GM19463 (cell line): ENCODE data around the gene ID4.

Experiments used
- ATAC-seq: cut with Tn5 transposase; IDR thresholded peaks from one replicate; pipeline ENCODE4 v1.9.1; 2021; ENCODE audit warnings: mild to moderate bottlenecking, moderate library complexity; ENCODE audit not compliant: unreplicated experiment

The ID4 gene

DNA sequence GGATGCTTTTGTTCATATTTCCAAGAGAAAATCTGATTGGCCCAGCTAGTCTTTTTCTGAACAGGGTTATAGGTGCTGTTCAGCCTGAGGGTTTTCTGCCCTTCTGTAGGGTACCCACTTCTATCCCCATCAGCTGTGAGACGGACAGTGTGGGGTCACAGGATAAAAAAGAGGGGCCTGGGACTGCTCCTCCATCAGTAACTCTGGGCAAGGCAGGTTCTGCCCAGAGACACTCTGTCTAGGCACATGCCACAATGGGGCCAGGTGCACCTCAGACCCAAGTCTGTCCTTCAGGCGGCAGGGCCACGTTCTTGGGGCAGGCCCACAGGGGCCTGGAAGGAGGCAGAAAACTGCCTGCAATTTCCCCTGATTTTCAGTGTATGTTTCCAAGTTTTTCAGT lies 20.0 kb downstream of the ID4 start:
- no peak for ATAC-seq

DNA sequence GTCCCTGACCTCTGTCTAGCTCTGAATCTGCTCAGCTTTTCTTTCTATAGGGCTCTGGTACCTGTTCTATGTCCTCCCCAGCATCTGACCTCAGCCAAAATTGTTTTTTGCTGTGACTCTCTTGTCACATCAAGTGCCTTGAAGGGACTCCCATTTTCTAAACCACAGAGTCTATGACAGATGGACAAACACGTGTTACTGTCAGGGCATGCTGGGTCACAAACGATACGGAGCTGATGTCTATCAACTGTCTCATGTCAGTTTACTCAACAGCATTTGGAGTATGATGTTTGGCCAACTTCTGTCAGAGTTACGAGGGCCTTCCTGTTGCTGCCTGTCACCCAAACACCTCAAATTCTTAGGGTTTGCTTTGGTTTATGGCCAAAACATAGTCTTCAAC lies 20.5 kb downstream of the ID4 start:
- no peak for ATAC-seq

DNA sequence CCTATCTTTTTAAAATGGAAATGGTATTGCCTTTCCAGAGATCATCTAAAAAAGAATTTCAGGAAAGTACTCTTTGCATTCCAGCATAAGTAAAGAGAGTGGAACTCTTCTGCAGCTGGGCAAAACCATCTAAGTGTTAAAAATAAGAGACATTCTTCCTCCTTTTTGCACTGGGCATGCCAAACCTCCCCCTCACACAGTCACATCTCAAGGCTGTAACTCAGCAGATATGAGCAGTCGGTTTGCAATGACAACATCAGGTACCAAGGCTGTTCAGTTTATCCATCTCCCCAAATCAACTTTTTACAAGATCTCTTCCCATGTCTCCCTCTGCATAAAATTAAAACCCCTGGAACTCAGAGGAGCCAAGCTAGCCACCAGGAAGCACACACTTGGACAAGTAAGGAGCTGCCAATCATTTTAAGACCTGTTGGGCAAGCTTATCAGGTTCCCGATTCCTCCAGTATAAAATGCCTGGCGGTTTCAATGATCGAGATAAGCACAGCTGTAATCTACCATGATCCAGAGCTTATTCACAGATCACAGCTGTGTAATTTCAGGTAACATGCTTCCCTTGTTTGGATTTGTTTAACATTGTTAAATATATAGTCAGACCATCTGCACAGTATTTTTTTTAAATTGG lies 23.2 kb downstream of the ID4 start:
- ATAC-seq: no peak

DNA sequence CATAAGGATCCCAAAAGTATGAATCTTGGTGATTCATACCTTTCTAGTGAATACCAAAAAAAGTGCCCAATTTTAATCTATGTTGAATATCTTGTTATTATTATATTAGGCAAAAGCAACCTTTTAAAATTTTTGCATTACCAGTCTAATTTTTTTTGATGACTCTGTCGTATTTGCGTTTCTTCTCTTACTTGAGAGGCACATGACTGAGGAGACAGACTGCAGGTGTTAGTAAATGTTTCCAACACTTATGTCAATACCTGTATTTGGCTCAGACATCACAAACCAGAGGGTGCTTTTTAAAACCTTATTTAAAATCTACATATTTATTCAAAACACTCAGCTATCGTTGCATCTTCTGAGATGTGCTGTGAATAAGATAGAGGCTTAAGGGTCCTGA lies 27.1 kb downstream of the ID4 start:
- ATAC-seq: no peak

DNA sequence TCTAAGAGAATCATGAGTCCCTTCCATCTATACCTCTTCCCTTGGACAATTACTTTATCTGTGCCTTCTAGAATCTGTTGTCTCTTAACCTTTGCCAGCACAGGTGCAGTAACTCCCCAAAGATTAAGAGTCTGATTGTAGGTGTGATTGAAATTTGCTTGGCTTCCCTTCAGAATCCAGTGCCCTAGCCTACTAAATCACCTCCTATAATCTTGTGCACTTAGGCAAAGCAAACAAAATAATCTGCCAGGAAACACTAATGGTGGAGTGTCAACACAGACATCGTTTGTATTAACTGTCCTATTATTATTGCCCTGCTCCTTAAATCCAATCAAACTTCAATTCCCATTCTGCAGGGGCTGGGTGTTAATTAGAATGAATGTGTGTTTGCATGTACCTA lies 28.0 kb downstream of the ID4 start:
- no peak for ATAC-seq

DNA sequence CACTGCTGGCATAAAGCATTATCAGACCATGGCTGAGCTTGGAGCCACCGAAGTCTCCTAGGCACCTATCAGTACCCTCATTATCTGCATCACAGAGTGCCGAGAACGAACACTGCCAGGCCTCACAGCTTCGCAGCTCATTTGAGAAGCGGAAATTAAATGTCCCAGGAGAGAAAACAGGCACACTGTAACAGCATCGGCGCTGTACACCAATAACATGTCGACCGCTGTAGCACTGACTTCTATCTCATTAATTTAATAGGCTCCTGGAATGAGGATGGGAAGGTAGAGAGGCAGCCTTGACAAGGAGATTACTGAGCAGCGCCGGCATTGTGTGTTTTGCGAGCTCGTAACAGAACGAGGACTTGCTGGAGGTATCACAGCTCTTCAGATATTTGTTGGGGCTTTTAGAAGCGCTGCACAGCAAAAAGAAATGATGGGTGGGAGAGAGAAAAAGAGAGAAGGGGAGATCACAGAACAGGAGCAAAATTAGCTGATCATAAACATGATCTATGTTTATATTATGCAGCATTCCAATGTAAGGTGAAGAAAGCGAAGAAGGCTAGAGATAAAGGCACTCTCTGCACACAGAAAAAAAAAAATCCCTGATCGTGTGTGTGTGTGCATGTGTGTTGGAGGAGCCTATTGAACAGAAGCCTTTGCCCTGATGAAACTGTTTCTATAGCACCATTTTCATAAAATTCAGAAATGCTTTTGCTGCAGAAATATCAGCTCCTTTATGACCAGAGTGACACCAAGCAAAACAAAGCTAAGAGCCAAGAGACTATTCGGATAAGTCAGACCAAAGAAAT lies 29.2 kb downstream of the ID4 start:
- no peak for ATAC-seq

DNA sequence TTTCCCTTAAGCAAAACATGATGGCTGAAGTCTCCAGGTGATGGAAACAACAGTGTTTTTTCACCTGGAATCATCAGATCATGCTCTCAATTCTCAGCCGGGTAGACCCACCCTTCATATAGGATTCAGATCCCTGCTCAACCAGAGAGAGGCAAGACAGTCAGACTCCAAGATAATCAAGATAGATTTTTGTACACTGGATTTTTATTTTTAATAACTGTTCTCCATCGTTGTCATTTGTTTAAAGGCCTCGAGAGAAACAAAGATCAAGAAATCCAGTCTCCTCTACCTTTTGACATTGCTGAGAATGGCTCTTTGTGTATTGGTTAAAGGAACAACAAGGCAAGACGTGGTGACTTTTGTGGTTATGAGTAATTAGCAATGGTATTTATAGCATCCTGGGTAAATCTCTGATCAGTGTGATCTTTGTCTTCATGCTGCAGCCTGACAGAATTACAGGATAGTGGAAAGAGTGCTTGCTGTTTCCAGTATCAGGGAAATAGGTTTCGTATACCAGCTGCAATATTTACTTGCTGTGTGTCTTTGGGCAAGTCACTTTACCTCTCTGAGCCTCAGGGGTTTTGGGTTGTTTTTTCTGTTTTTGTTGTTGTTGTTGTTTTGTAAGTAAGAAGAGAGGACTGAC lies 29.9 kb downstream of the ID4 start:
- ATAC-seq: no peak

DNA sequence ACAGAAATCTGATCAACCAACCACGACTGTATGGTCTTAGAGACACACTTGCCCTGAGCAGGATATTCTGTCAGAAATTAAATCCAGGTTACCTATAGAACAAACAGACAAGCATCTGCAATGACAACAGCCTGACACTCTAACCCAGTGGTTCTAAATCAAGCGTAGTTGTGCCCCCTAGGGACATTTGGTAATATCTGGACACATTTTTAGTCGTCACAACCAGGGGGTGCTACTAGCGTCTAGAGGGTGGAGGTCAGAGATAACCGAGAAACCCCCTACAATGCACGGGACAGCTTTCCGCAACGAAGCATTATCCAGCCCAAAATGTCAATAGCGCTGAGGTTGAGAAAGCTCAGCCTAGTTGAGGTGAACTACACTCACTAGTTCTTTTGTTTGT lies 32.3 kb downstream of the ID4 start:
- no peak for ATAC-seq

GRCh38 chr6:19870322-19870721 lies 33.2 kb downstream of the ID4 start:
- ATAC-seq: no peak

DNA sequence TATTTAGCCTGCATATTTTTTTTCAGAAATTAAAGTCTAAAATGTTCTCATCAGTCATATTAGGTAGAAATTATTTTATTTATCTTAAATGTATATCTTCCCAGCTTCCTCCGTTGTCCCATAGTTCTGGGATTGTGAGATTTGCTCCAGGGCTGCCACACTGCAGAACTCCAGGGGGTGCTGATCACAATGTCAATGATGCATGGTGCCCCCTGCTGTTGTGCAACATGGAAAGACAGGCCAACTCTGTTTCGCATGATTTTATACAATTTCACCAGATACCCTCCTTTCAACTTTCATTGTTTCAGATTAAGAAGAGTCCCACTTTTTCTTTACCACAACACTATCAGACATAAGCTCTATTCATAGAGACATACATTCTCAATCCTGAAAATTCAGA lies 35.9 kb downstream of the ID4 start:
- ATAC-seq: no peak

- no peak for ATAC-seq
Measured at GRCh38 chr6:19876672-19877071, 39.5 kb downstream of the ID4 start.

GRCh38 chr6:19879663-19880062 lies 42.5 kb downstream of the ID4 start:
- ATAC-seq: no peak

DNA sequence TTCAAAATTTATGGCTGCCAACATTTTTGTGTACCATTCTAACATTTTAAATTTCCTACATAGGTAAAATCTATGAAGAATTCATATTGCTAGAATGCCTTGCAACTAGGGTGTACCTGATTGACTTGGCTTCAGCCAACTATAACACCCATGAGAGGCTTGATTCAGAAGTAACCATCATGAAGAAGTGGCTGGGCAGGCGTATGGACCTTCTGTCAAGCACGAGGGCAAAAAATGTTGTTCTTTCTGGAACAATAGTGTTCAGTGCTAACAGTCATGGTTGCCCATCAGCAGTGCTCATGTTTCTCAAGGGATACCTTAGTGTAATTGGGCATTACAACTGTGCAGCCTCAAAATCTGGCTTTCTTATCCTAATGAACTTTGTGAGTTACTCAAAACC lies 42.9 kb downstream of the ID4 start:
- no peak for ATAC-seq

DNA sequence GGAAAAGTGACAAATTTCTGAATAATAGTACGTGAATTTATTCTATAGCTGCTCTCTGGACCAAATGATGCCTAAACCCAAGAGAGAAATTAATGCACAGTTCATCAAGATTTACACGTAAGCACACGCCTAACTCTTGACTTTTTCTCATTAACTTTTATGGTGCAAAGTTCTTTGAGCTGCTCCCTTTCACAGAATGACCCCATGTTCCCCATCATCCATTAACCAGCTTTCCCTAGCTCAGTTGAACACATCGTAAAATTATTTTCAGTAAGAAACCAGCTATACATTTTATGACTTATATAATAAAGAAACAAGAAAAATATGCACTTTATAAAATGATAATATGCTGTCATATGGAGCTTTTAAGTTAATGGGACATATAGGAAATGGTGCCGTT lies 54.3 kb downstream of the ID4 start:
- no peak for ATAC-seq
